Measurements from ENCODE around the gene TMEM86B.

TMEM86B gene

GRCh38 chr19:55228403-55229031 lies at the start of gene TMEM86B:
TMEM86B (minus strand) TSS chr19:55228763; CDS start chr19:55228741, 22 bp downstream.
- DNase-seq = no peak

- DNase-seq = no peak
Measured at GRCh38 chr19:55277494-55277893, 48.9 kb upstream of the TMEM86B start.

- DNase-seq = no peak
Measured at GRCh38 chr19:55276720-55277430, 48.3 kb upstream of the TMEM86B start.

GRCh38 chr19:55275851-55276719 lies 47.5 kb upstream of the TMEM86B start:
- no peak for DNase-seq

GRCh38 chr19:55273978-55274707 lies 45.6 kb upstream of the TMEM86B start:
- no peak for DNase-seq

- DNase-seq = no peak
Measured at GRCh38 chr19:55272142-55272541, 43.6 kb upstream of the TMEM86B start.

- no peak for DNase-seq
Measured at GRCh38 chr19:55270172-55270942, 41.8 kb upstream of the TMEM86B start.

GRCh38 chr19:55269299-55269698 lies 40.7 kb upstream of the TMEM86B start:
- DNase-seq = no peak

- DNase-seq = no peak
Measured at GRCh38 chr19:55266840-55267239, 38.3 kb upstream of the TMEM86B start.

- no peak for DNase-seq
Measured at GRCh38 chr19:55266404-55266803, 37.8 kb upstream of the TMEM86B start.

- no peak for DNase-seq
Measured at GRCh38 chr19:55265723-55266386, 37.3 kb upstream of the TMEM86B start.

- no peak for DNase-seq
Measured at GRCh38 chr19:55265173-55265572, 36.6 kb upstream of the TMEM86B start.

- no peak for DNase-seq
Measured at GRCh38 chr19:55264531-55264930, 36.0 kb upstream of the TMEM86B start.

GRCh38 chr19:55262359-55262758 lies 33.8 kb upstream of the TMEM86B start:
- DNase-seq = no peak

- DNase-seq = no peak
Measured at GRCh38 chr19:55261671-55262126, 33.1 kb upstream of the TMEM86B start.

GRCh38 chr19:55259540-55260210 lies 31.1 kb upstream of the TMEM86B start:
- DNase-seq = no peak

- DNase-seq = peak; percentile 100
Measured at GRCh38 chr19:55258828-55259539, 30.4 kb upstream of the TMEM86B start, which contains the start of gene PPP6R1. PPP6R1 (minus strand) TSS chr19:55259017; CDS start chr19:55247103, 11,914 bp downstream.

- no peak for DNase-seq
Measured at GRCh38 chr19:55258476-55258827, 29.9 kb upstream of the TMEM86B start.

GRCh38 chr19:55257461-55258420 lies 29.2 kb upstream of the TMEM86B start:
- no peak for DNase-seq
